ENCODE measurements around the gene CHST3.
"Not testable (repeated sequence)": the region's sequence is repeated elsewhere in the genome, so short reads cannot be mapped to it uniquely, and the experiment has no call there.

DNA sequence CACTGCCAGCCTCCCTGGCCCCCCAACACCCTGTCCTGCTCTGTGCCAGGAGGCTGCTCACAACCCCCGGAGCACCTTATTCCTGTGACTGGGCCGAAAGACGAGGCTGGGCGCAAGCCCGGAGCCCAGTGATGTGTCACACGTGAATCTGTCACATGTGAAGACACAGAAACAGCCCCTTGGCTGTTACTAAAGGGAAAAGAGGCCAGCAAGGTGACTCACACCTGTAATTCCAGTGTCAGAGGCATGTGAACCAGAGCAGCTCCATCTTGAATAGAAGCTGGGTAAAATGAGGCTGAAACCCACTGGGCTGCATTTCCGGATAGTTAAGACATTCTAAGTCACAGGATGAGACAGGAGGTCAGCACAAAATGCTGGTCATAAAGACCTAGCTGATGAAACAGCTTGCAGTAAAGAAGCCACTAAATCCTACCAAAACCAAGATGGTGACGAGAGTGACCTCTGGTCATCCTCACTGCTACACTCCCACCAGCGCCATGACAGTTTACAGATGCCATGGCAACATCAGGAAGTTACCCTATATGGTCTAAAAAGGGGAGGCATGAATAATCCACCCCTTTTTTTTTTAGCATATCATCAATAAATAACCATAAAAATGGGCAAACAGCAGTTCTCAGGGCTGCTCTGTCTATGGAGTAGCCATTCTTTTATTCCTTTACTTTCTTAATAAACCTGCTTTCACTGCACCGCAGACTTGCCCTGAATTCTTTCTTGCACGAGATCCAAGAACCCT is 68.4 kb downstream of the CHST3 start:
- TF ChIP-seq POLR2A (IDR thresholded peaks at IDR 0.05; ENCODE audit: low read length); SMC3 (IDR thresholded peaks at IDR 0.05); BHLHE40 (IDR thresholded peaks at IDR 0.05; ENCODE audit: low read depth, low read length); ESRRA (IDR thresholded peaks at IDR 0.05; ENCODE audit: borderline replicate concordance, low read length): not testable (repeated sequence)
- TF ChIP-seq, protein P1, sequence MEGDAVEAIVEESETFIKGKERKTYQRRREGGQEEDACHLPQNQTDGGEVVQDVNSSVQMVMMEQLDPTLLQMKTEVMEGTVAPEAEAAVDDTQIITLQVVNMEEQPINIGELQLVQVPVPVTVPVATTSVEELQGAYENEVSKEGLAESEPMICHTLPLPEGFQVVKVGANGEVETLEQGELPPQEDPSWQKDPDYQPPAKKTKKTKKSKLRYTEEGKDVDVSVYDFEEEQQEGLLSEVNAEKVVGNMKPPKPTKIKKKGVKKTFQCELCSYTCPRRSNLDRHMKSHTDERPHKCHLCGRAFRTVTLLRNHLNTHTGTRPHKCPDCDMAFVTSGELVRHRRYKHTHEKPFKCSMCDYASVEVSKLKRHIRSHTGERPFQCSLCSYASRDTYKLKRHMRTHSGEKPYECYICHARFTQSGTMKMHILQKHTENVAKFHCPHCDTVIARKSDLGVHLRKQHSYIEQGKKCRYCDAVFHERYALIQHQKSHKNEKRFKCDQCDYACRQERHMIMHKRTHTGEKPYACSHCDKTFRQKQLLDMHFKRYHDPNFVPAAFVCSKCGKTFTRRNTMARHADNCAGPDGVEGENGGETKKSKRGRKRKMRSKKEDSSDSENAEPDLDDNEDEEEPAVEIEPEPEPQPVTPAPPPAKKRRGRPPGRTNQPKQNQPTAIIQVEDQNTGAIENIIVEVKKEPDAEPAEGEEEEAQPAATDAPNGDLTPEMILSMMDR (IDR thresholded peaks at IDR 0.05) = not testable (repeated sequence)
- TF ChIP-seq, protein P2, sequence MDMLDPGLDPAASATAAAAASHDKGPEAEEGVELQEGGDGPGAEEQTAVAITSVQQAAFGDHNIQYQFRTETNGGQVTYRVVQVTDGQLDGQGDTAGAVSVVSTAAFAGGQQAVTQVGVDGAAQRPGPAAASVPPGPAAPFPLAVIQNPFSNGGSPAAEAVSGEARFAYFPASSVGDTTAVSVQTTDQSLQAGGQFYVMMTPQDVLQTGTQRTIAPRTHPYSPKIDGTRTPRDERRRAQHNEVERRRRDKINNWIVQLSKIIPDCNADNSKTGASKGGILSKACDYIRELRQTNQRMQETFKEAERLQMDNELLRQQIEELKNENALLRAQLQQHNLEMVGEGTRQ (IDR thresholded peaks at IDR 0.05) = not testable (repeated sequence)

All from A549 (cell line).